Activated B cell treated with CpG ODN at 0.5 μM for 24 hours (primary cell): ENCODE data around the gene AKAP1. TPM values are rescaled to one million over a fixed set of nuclear protein-coding genes. Genes with fewer than 3 reads are reported as not detected.

Experiments
- ATAC-seq: fragments of 200-7000 bp; cut with Tn5 transposase; one replicate; pipeline ENCODE4 v1.10.0; 2021; ENCODE audit warnings: low read depth, mild to moderate bottlenecking, moderate library complexity
- CTCF ChIA-PET: fragments of 350-600 bp; sonication (Branson Sonifier 250); formaldehyde crosslinking; loops from one replicate; lab custom pipeline; 2021; ENCODE audit warnings: antibody characterized with exemption; lab: Charles Lee
- POLR2A ChIA-PET: fragments of 350-600 bp; sonication (Branson Sonifier 250); formaldehyde crosslinking; loops from one replicate; lab custom pipeline; 2021; ENCODE audit warnings: antibody characterized with exemption; lab: Charles Lee
- DNase-seq: peaks from one replicate; pipeline ENCODE4 v3.0.0; 2022
- H3K27ac Mint-ChIP-seq: one replicate; pipeline ENCODE4 v1.8.0; 2020; ENCODE audit warnings: mixed read lengths
- H3K27me3 Mint-ChIP-seq: one replicate; pipeline ENCODE4 v1.8.0; 2021; ENCODE audit warnings: mixed read lengths
- H3K36me3 Mint-ChIP-seq: one replicate; pipeline ENCODE4 v1.8.0; 2021; ENCODE audit warnings: low read depth, mixed read lengths
- H3K4me1 Mint-ChIP-seq: one replicate; pipeline ENCODE4 v1.8.0; 2021; ENCODE audit warnings: mixed read lengths
- H3K4me3 Mint-ChIP-seq: one replicate; pipeline ENCODE4 v1.8.0; 2020; ENCODE audit warnings: mild to moderate bottlenecking, mixed read lengths
- H3K9me3 Mint-ChIP-seq: one replicate; pipeline ENCODE4 v1.8.0; 2020; ENCODE audit warnings: mixed read lengths
- intact Hi-C: fragments of 100-400 bp; cut with micrococcal nuclease; formaldehyde crosslinking; loops from one replicate; pipeline ENCODE4 v1.15.1; 2024
- total RNA-seq: library from RNA; stranded (reverse); gene quantifications from 2 replicates; pipeline ENCODE4 v1.2.3, GENCODE V29; 2022
- TF ChIP-seq, protein P1 (sequence below): fragments of 200-600 bp; IDR thresholded peaks from one replicate; pipeline ENCODE4 v1.8.0; 2022; ENCODE audit warnings: antibody characterized with exemption, mild to moderate bottlenecking

The AKAP1 gene
- total RNA-seq, 1 donor from 2014 or later = 22.5 TPM

DNA sequence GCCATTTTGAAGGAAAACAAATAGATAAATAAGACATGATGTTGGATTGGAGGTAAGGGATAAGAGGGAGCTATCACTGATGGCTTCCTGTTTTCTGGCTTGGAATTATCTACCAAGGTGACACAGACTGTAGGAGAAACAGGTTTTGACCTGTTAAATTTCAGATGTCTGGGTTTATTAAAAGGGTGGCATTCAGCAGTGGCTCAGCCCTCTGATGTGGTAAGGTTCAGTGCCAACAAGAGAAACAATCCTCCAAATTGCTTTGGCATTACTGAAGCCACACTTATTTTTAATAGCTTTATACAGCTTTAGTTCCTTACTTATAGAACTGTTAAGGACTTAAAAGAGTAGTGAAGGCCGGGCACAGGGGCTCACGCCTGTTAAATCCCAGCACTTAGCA lies 37.0 kb upstream of the AKAP1 start:
- ChIA-PET POLR2A (interaction anchor here (3.1 kb wide), 1 partner anchor 37 kb away, joined by 12 read pairs; the partner anchor contains the start of gene AKAP1), CTCF (no interaction called here)
- Mint-ChIP-seq H3K9me3 (no peaks in the 10 kb centered on the region), H3K27ac (no peak overlapping the region), H3K36me3 (no peaks in the 10 kb centered on the region), H3K4me3 (no peak overlapping the region), H3K27me3 (peaks cover 30% of the 10 kb centered on the region), H3K4me1 (peaks cover 23% of the 10 kb centered on the region)
- intact Hi-C loops = no loop called here
- no peak for DNase-seq
- no peak for ATAC-seq
- TF ChIP-seq, protein P1, sequence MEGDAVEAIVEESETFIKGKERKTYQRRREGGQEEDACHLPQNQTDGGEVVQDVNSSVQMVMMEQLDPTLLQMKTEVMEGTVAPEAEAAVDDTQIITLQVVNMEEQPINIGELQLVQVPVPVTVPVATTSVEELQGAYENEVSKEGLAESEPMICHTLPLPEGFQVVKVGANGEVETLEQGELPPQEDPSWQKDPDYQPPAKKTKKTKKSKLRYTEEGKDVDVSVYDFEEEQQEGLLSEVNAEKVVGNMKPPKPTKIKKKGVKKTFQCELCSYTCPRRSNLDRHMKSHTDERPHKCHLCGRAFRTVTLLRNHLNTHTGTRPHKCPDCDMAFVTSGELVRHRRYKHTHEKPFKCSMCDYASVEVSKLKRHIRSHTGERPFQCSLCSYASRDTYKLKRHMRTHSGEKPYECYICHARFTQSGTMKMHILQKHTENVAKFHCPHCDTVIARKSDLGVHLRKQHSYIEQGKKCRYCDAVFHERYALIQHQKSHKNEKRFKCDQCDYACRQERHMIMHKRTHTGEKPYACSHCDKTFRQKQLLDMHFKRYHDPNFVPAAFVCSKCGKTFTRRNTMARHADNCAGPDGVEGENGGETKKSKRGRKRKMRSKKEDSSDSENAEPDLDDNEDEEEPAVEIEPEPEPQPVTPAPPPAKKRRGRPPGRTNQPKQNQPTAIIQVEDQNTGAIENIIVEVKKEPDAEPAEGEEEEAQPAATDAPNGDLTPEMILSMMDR = no peak

DNA sequence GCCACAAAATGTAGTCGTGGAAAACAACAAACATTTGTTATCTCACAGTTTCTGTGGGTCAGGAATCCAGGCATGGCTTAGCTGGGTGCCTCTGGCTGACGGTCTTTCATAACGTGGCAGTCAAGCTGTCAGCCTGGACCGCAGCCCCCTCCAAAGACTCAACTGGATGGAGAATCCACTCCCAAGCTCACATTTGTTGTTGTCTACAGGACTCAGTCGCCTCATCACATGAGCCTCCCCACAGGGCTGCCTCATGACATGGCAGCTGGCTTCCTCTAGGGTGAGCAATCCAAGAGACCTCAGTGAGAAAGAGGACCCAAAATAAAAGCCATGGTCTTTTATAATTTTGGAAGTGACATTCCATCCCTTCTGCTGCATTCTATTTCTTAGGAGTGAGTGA lies 34.7 kb upstream of the AKAP1 start:
- TF ChIP-seq, protein P1 = no peak
- ChIA-PET CTCF (no interaction called here), POLR2A (interaction anchor here (0.6 kb wide), 1 partner anchor 207 kb away, joined by 3 read pairs; no protein-coding TSS in a partner anchor)
- Mint-ChIP-seq H3K4me3 (no peak overlapping the region), H3K9me3 (no peaks in the 10 kb centered on the region), H3K27me3 (peaks cover 19% of the 10 kb centered on the region), H3K4me1 (peaks cover 26% of the 10 kb centered on the region), H3K36me3 (no peaks in the 10 kb centered on the region), H3K27ac (no peak overlapping the region)
- ATAC-seq (no peak), DNase-seq (no peak)
- intact Hi-C loops = no loop called here

DNA sequence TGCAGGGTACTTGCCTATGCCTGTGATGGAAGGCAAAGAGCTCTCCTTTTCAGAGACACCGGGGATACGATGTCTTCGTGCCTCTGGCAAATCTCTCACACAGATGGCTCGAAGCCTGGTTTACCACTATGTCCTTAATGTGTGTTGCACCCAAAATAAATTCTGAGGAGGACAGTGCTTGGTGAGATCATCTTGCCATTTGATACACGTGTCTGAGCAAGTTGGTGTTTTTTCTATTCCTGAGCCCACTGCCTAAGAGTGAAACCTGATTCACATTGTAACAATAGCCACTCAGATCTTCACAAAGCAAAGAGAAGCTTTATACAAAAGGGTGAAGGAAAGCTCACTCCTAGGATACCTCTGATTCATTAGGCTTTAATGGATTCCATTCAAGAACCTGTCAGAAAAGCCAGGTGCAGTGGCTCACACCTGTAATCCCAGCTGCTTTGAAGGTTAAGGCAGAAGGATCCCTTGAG lies 33.1 kb upstream of the AKAP1 start:
- H3K36me3 Mint-ChIP-seq = no peaks in the 10 kb centered on the region
- CTCF ChIA-PET = no interaction called here
- H3K27ac Mint-ChIP-seq = no peak overlapping the region
- ATAC-seq (no peak), DNase-seq (no peak)
- no peak overlapping the region for H3K4me3 Mint-ChIP-seq
- H3K27me3 Mint-ChIP-seq = peaks cover 8% of the 10 kb centered on the region
- H3K4me1 Mint-ChIP-seq = peaks cover 15% of the 10 kb centered on the region
- intact Hi-C loops = no loop called here
- H3K9me3 Mint-ChIP-seq = no peaks in the 10 kb centered on the region
- POLR2A ChIA-PET = no interaction called here
- TF ChIP-seq, protein P1 = no peak

DNA sequence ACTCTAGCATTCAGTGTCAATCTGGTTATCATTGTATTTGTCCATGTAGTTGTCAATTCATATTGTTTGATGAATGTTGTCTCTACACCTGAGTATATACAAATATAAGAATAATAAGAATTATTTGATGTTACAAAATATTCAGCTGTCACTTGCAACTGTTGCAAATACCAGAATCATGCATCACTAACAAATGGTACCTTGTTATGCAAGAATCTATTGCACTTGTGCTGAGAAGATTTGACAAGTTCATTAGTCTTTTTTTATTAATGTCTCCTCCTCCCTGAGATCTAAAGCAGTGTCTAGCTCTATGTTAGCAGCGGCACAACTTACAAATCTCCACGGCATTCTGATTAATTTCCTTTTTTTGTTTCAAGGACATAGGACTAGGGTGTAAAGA lies 22.2 kb upstream of the AKAP1 start:
- TF ChIP-seq, protein P1 = no peak
- ATAC-seq (no peak), DNase-seq (no peak)
- Mint-ChIP-seq H3K27me3 (peaks cover 9% of the 10 kb centered on the region), H3K27ac (no peak overlapping the region), H3K36me3 (no peaks in the 10 kb centered on the region), H3K4me1 (no peaks in the 10 kb centered on the region), H3K4me3 (no peak overlapping the region), H3K9me3 (no peaks in the 10 kb centered on the region)
- POLR2A ChIA-PET = no interaction called here
- CTCF ChIA-PET = no interaction called here
- intact Hi-C loops = no loop called here

DNA sequence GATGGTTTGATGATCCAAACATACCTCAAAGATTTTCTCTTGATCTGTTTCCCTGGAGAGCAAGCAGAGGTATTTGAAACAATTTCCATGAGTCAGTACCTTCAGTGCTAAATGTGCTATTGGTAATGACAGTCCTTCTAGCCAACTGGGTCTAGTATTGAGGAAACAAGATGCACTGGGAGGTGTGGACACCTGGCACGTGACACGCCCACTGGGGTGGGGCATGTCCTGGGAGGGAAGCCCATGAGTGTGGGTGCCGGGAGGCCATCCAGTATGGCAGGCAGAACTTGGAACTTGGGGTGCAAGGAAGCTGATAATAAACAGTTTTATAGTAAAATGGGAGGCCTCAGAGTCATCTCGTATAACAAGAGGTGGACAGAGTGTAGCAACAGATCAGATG lies 17.9 kb upstream of the AKAP1 start:
- no peaks in the 10 kb centered on the region for H3K9me3 Mint-ChIP-seq
- no peak overlapping the region for H3K4me3 Mint-ChIP-seq
- peaks cover 11% of the 10 kb centered on the region for H3K27me3 Mint-ChIP-seq
- H3K36me3 Mint-ChIP-seq = no peaks in the 10 kb centered on the region
- H3K27ac Mint-ChIP-seq = no peak overlapping the region
- intact Hi-C loops = no loop called here
- POLR2A ChIA-PET = no interaction called here
- DNase-seq = no peak
- CTCF ChIA-PET = no interaction called here
- no peak for ATAC-seq
- no peaks in the 10 kb centered on the region for H3K4me1 Mint-ChIP-seq
- TF ChIP-seq, protein P1 = no peak
